Measurements from ENCODE around the gene GRIN3B. TPM values are rescaled to one million over a fixed set of nuclear protein-coding genes. Genes with fewer than 3 reads are reported as not detected.
A peak's percentile ranks its signal among the peaks of the same experiment; 100 is the strongest.

The GRIN3B gene
- total RNA-seq, 1 experiment from 2014 or later, result not detected

GRCh38 chr19:1041272-1041834, 41.1 kb downstream of the GRIN3B start:
- DNase-seq (ENCODE audit: low spot score), result no peak

- DNase-seq (ENCODE audit: low spot score), result peak; percentile 89
Observed at GRCh38 chr19:1041835-1042685, 41.8 kb downstream of the GRIN3B start.

GRCh38 chr19:1042689-1043511, 42.7 kb downstream of the GRIN3B start:
- peak; percentile 59 for DNase-seq (ENCODE audit: low spot score)

- peak; percentile 77 for DNase-seq (ENCODE audit: low spot score)
Observed at GRCh38 chr19:1045247-1045603, 45.0 kb downstream of the GRIN3B start.

- no peak for DNase-seq (ENCODE audit: low spot score)
Observed at GRCh38 chr19:1046117-1046626, 46.0 kb downstream of the GRIN3B start.

GRCh38 chr19:1046836-1047695, 46.8 kb downstream of the GRIN3B start:
- DNase-seq (ENCODE audit: low spot score), result no peak

GRCh38 chr19:1047696-1048147, 47.5 kb downstream of the GRIN3B start:
- no peak for DNase-seq (ENCODE audit: low spot score)

- DNase-seq (ENCODE audit: low spot score), result no peak
Observed at GRCh38 chr19:1049106-1049505, 48.9 kb downstream of the GRIN3B start.

GRCh38 chr19:1049800-1050199, 49.6 kb downstream of the GRIN3B start:
- DNase-seq (ENCODE audit: low spot score), result no peak

- no peak for DNase-seq (ENCODE audit: low spot score)
Observed at GRCh38 chr19:1050989-1051788, 51.0 kb downstream of the GRIN3B start.

- no peak for DNase-seq (ENCODE audit: low spot score)
Observed at GRCh38 chr19:1051791-1052190, 51.6 kb downstream of the GRIN3B start.

GRCh38 chr19:1052349-1052975, 52.2 kb downstream of the GRIN3B start:
- DNase-seq (ENCODE audit: low spot score), result no peak

GRCh38 chr19:1053176-1054101, 53.2 kb downstream of the GRIN3B start:
- no peak for DNase-seq (ENCODE audit: low spot score)

GRCh38 chr19:1054102-1055027, 54.1 kb downstream of the GRIN3B start:
- DNase-seq (ENCODE audit: low spot score), result no peak

- no peak for DNase-seq (ENCODE audit: low spot score)
Observed at GRCh38 chr19:1055028-1055425, 54.8 kb downstream of the GRIN3B start.

GRCh38 chr19:1055886-1056620, 55.8 kb downstream of the GRIN3B start:
- no peak for DNase-seq (ENCODE audit: low spot score)
